ENCODE data around the gene ANKRD65. TPM values are rescaled to one million over a fixed set of nuclear protein-coding genes. Genes with fewer than 3 reads are reported as not detected.

Gene ANKRD65
- total and polyA plus RNA-seq, 2 donors (not counting 3 experiments of a cell fraction or from before 2014, with no cell fraction given), result 0.15 to 0.38 TPM

DNA sequence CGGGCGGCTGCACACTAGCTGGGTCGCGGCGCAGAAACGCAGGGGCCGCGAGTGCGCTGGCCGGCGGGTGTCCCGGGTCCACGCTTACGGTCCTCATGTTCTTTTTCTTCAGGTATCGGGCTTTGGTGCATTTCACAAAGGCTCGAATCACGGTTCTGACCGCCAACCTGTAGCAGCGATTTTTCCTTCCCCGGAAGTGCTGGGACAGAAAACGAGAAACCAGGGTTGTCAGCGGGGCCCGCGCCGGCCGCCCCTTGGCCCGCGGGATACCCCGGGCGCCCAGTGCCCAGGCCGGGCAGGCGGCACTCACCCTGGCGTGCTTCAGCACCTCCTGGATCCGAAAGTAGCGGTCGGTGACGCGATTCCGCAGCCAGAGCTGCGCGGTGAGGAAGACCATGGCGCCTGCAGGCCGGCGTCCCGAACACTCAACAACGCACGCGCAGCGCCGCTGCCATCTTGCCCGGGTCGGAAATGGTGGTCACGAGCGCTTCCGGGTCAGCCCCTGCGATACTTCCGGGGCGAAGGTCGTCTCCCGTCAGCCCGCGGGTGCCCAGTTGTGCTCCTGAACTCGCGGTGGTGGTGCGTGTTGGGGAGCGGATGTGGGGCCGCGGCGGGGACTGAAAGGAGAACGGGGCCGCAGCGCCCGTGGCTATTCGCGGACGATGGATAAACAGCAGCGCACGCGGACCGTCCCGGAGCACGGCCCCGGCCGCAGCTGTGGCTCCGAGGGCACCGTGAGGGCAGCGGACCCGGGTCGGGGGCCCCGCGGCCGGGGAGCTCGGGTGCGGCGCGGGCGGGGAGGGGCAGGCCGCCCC is 14.0 kb downstream of the ANKRD65 start, which contains the start of gene MRPL20:
MRPL20 (minus strand) TSS at position 473 of the 815 bp plus-strand sequence; CDS start at position 397, 76 bp downstream.
- intact Hi-C loops (cut with micrococcal nuclease), result loop anchor here (1.0 to 2.0 kb wide), 6 partner anchors 8 to 98 kb away; partner anchors contain the start of genes AURKAIP1 and CCNL2

More for the DNA sequence above, 14.0 kb downstream of the ANKRD65 start, which contains the start of gene MRPL20:
- BruUV-seq (replicated peaks), result TSS peak; percentile 45
- dilution Hi-C loops (cut with MboI; ENCODE audit: extremely low pct_ligation_motif_present, low sequenced_read_pairs), result no loop called here
- Histone ChIP-seq H3K9me3 (replicated peaks; ENCODE audit: control insufficient read depth, insufficient read depth, low read length) (no peaks in the 10 kb centered on the region), H3K4me3 (replicated peaks in 1 of 3; ENCODE audit: insufficient read depth in 1 of 3, low read depth in 1 of 3, low read length in 3 of 3) (peak within 1 kb of the TSS; percentile 73 to 87 (median 86)), H3K27ac (ENCODE audit: insufficient read depth, low read depth, low read length) (peak within 1 kb of the TSS; percentile 54), H2AFZ (ENCODE audit: low read depth, low read length) (peak within 1 kb of the TSS; percentile 67), H3K4me1 (ENCODE audit: control insufficient read depth, extremely low read depth, insufficient read depth, low read length) (peaks cover 11% of the 10 kb centered on the region), H3K9ac (replicated peaks; ENCODE audit: extremely low read depth, insufficient read depth, low read length) (peak within 1 kb of the TSS; percentile 86), H3K79me2 (ENCODE audit: control insufficient read depth, insufficient read depth, low read length) (peaks cover 43% of the 10 kb centered on the region), H3K36me3 (ENCODE audit: control insufficient read depth in 2 of 2, extremely low read depth in 1 of 2, insufficient read depth in 2 of 2, low read length in 2 of 2) (peaks cover 9 to 13% of the 10 kb centered on the region in 2 experiments), H3K4me2 (ENCODE audit: insufficient read depth, low read length) (peak within 1 kb of the TSS; percentile 77), H3K27me3 (ENCODE audit: control insufficient read depth in 2 of 2, insufficient read depth in 2 of 2, low read length in 2 of 2) (no peaks in the 10 kb centered on the region), H3K9me1 (replicated peaks; ENCODE audit: control insufficient read depth, extremely low read depth, insufficient read depth, low read length) (no peaks in the 10 kb centered on the region), H4K20me1 (replicated peaks; ENCODE audit: control insufficient read depth, extremely low read depth, insufficient read depth, low read length) (no peaks in the 10 kb centered on the region)
- TF ChIP-seq POLR2AphosphoS5 (IDR thresholded peaks at IDR 0.05; ENCODE audit: insufficient read depth, low read depth, low read length), result peak; percentile 97
- TF ChIP-seq EZH2 (IDR thresholded peaks at IDR 0.05; ENCODE audit: borderline replicate concordance, low read depth, low read length, severe bottlenecking), result no peak
- no peak for TF ChIP-seq GATA2 (IDR thresholded peaks at IDR 0.05; ENCODE audit: insufficient read depth, insufficient read length, low read depth, low read length)
- TF ChIP-seq JUN (IDR thresholded peaks at IDR 0.05; ENCODE audit: borderline replicate concordance, insufficient read depth, insufficient read length, low read depth), result no peak
- no peak for TF ChIP-seq FOS (IDR thresholded peaks at IDR 0.05; ENCODE audit: borderline replicate concordance, insufficient read depth, low read length)
- TF ChIP-seq MYC (IDR thresholded peaks at IDR 0.05; ENCODE audit: low read depth, low read length), result peak; percentile 90
- TF ChIP-seq POLR2A (IDR thresholded peaks at IDR 0.05; ENCODE audit: low read depth, low read length), result peak; percentile 89
- TF ChIP-seq, protein P1, sequence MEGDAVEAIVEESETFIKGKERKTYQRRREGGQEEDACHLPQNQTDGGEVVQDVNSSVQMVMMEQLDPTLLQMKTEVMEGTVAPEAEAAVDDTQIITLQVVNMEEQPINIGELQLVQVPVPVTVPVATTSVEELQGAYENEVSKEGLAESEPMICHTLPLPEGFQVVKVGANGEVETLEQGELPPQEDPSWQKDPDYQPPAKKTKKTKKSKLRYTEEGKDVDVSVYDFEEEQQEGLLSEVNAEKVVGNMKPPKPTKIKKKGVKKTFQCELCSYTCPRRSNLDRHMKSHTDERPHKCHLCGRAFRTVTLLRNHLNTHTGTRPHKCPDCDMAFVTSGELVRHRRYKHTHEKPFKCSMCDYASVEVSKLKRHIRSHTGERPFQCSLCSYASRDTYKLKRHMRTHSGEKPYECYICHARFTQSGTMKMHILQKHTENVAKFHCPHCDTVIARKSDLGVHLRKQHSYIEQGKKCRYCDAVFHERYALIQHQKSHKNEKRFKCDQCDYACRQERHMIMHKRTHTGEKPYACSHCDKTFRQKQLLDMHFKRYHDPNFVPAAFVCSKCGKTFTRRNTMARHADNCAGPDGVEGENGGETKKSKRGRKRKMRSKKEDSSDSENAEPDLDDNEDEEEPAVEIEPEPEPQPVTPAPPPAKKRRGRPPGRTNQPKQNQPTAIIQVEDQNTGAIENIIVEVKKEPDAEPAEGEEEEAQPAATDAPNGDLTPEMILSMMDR (IDR thresholded peaks at IDR 0.05; ENCODE audit: extremely low read depth in 1 of 2, insufficient read depth in 1 of 2, low read depth in 1 of 2, low read length in 2 of 2), result no peak
- TF ChIP-seq MAX (IDR thresholded peaks at IDR 0.05; ENCODE audit: insufficient read depth, insufficient read length), result peak; percentile 68
- DNase-seq (ENCODE audit: low read depth, low spot score), result peak; percentile 88
- ChIA-PET POLR2A (interaction anchor here (1.1 to 1.4 kb wide), 3 partner anchors 8 to 32 kb away, joined by 4 to 6 read pairs (median 4); partner anchors contain the start of genes AURKAIP1 and CCNL2), CTCF (interaction anchor here (1.0 to 2.0 kb wide), 4 partner anchors 9 to 34 kb away, joined by 3 to 26 read pairs (median 4); partner anchors contain the start of gene ANKRD65)
- peak; percentile 97 for FAIRE-seq
